A549 (cell line): ENCODE measurements around the gene SPSB2.

Experiments used
- CTCF ChIP-seq: fragments of >200 bp; sonication (Bioruptor Twin); formaldehyde crosslinking; IDR thresholded peaks from 3 replicates; pipeline ENCODE4 v1.5.1; 2016
- EHMT2 ChIP-seq: fragments of 200-600 bp; sonication (generic); IDR thresholded peaks from 2 replicates; pipeline ENCODE4 v1.6.1; 2016; ENCODE audit warnings: antibody characterized with exemption, low read depth, mild to moderate bottlenecking, moderate library complexity
- ESRRA ChIP-seq: fragments of 150-350 bp; IDR thresholded peaks from 2 replicates; pipeline ENCODE4 v1.6.1; 2014; ENCODE audit warnings: mild to moderate bottlenecking, low read length, borderline replicate concordance
- HEYL ChIP-seq: fragments of 250-450 bp; sonication (Bioruptor Pico); IDR thresholded peaks from 2 replicates; pipeline ENCODE4 v1.8.0; 2021; ENCODE audit warnings: mild to moderate bottlenecking, moderate library complexity
- HOXA7 ChIP-seq: fragments of 250-450 bp; sonication (Bioruptor Pico); IDR thresholded peaks from 2 replicates; pipeline ENCODE4 v1.5.0; 2020; ENCODE audit warnings: mild to moderate bottlenecking, moderate library complexity
- MAX ChIP-seq: IDR thresholded peaks from 2 replicates; pipeline ENCODE4 v1.6.1; 2012
- POLR2A ChIP-seq: IDR thresholded peaks from 2 replicates; pipeline ENCODE4 v1.6.1; 2012; ENCODE audit warnings: mild to moderate bottlenecking, low read length
- RCOR1 ChIP-seq: fragments of 150-350 bp; IDR thresholded peaks from 2 replicates; pipeline ENCODE4 v1.6.1; 2014; ENCODE audit warnings: antibody characterized with exemption, low read length, low read depth
- USF2 ChIP-seq: fragments of 450-650 bp; IDR thresholded peaks from 2 replicates; pipeline ENCODE4 v1.6.1; 2014; ENCODE audit warnings: antibody characterized with exemption

- no peak for TF ChIP-seq RCOR1
- no peak for TF ChIP-seq CTCF
- no peak for TF ChIP-seq ESRRA
- TF ChIP-seq USF2 = no peak
- no peak for TF ChIP-seq HOXA7
- TF ChIP-seq EHMT2 = no peak
- TF ChIP-seq MAX = no peak
- no peak for TF ChIP-seq HEYL (CRISPR knock-in tag)
- no peak for TF ChIP-seq POLR2A
Measured at GRCh38 chr12:6845395-6845794, 27.7 kb downstream of the SPSB2 start.
